Dendritic cell treated with granulocyte-macrophage colony-stimulating factor and Interleukin-4, amounts not matched to agents 40 ng/mL and 50 ng/mL, for 4 days (primary cell): ENCODE results near the gene AMIGO1.

ENCODE experiments used
- H3K27ac Mint-ChIP-seq: one replicate; pipeline ENCODE4 v1.8.0; 2022; ENCODE audit warnings: mild to moderate bottlenecking, mixed read lengths
- H3K27me3 Mint-ChIP-seq: one replicate; pipeline ENCODE4 v1.8.0; 2022; ENCODE audit warnings: mild to moderate bottlenecking, mixed read lengths
- H3K36me3 Mint-ChIP-seq: one replicate; pipeline ENCODE4 v1.8.0; 2022; ENCODE audit warnings: low read depth, mixed read lengths
- H3K4me1 Mint-ChIP-seq: one replicate; pipeline ENCODE4 v1.8.0; 2022; ENCODE audit warnings: low read depth, mixed read lengths
- H3K4me3 Mint-ChIP-seq: one replicate; pipeline ENCODE4 v1.8.0; 2022; ENCODE audit warnings: mild to moderate bottlenecking, moderate library complexity, mixed read lengths
- H3K9me3 Mint-ChIP-seq: one replicate; pipeline ENCODE4 v1.8.0; 2022; ENCODE audit warnings: mixed read lengths
- intact Hi-C: fragments of 100-400 bp; cut with micrococcal nuclease; formaldehyde crosslinking; loops from one replicate; pipeline ENCODE4 v1.15.0; 2022

Gene AMIGO1

DNA sequence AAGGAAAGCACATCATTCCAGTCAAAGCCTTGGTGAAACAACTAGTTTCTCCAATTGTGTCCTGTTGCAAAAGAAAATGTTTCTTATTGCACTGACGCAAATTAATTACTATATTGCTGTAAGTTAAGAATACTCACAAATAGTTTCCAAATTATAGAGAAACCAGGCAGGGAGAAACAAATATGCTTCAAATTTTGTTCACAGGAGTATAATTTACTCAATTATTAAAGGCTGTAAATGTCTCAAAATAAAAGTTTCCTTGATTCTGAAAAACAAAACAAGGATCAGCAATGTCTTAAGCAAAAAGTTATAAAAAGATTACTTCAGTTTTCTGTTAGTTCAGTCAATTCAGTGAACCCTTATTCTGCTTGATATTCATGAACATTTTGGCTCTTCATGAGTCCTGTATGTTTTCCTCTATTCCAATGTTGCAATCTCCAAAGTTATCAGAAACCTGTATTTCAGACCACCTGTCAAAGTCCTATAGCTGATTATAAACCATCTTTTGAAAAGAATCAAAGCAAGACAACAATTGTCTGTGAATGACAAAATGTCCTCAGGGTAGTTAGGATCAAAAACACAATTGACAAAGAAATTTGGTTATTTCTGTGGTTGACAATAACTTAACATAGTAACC lies 54.9 kb downstream of the AMIGO1 start:
- Mint-ChIP-seq H3K4me3 (no peak overlapping the region), H3K27me3 (peaks cover 38% of the 10 kb centered on the region), H3K4me1 (no peaks in the 10 kb centered on the region), H3K9me3 (peaks cover 9% of the 10 kb centered on the region), H3K27ac (no peak overlapping the region), H3K36me3 (no peaks in the 10 kb centered on the region)
- intact Hi-C loops: no loop called here
